Caki2 (cell line): ENCODE data around the gene CCNK. TPM values are rescaled to one million over a fixed set of nuclear protein-coding genes. Genes with fewer than 3 reads are reported as not detected.
A peak's percentile ranks its signal among the peaks of the same experiment; 100 is the strongest.

Experiments used
- DNase-seq: peaks from one replicate; pipeline ENCODE4 v3.0.0-alpha.2; 2015; ENCODE audit warnings: low read depth
- in situ Hi-C: cut with HindIII; loops from 2 replicates; pipeline ENCODE4 v1.10.0; 2016; ENCODE audit warnings: low sequenced_read_pairs, low pct_unique_long_range_greater_than_20kb, mixed read lengths
- total RNA-seq: library from RNA; depleted of rRNA; stranded (reverse); fragments of >200 nt; shearing (Covaris generic); gene quantifications from 2 replicates; pipeline ENCODE4 v1.2.3, GENCODE V29; 2014; ENCODE audit warnings: low replicate concordance; rRNA removed

The CCNK gene
- total RNA-seq: 16.8 and 18.0 TPM in 2 replicates

DNA sequence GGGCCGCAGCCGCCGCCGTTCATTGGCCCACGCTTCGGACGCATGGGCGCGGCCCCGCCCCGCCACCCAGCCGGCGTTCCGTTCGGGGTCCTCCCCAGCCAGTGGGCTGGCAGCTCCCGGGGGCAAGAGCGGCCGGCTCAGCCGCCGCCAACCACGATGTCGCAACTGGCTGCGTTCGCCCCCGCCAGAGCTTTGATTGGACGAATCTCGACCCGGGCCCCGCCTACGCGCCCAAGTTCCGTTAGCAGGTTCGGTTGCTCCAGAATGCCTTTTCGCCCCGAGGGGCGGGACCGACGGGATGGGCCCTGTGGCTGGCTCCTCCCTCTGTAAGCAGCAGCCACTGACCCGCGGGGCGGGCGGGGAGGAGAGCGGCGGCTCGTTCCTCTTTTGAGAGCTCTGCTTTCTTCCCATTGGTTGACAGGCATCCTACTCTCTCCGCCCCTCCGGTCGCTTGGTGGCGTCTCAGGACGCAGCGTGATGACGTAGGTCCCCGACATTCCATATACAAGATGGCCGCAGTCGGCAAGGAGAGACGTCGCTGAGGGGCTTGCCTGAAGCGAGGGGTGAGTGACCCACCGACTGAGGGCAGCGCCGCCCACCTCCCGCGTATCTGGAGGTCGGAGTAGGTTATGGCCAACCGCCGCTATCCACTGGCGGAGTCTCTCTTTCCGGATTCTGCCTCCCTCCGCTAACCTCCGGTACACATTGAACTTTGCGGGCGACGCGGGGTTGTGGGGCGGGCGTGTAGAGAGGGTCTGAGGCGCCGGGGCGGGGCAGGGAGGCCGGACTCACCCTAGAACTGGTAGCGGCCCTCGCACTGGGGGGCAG is at the start of gene CCNK:
TSS of gene CCNK (plus strand) at position 493 of the 828 bp plus-strand sequence. CDS start 11,269 bp downstream, outside the sequence.
- peak; percentile 99 for DNase-seq
- in situ Hi-C loops: no loop called here

DNA sequence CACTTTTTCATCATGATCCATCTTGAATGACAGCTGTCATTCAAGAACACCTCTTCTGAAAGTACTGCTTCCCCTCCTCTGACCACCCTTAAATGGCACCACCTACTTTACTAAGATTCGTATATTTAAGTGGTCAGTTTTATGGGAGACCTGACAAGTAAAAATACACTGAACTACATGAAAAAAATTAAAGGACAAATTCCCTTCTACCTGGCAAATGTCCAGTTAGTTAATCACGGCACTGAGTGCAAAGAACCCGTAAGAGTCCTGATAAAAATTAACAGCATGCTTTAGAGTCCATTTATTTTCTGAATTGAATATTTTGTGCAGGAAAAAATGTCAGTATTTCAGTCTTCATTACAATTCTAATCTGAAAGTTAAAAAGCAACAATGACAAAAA is 49.2 kb upstream of the CCNK start:
- DNase-seq: no peak
- in situ Hi-C loops: no loop called here

- in situ Hi-C loops: no loop called here
- DNase-seq: no peak
These were observed 48.7 kb upstream of the CCNK start for GRCh38 chr14:99432485-99432884.

DNA sequence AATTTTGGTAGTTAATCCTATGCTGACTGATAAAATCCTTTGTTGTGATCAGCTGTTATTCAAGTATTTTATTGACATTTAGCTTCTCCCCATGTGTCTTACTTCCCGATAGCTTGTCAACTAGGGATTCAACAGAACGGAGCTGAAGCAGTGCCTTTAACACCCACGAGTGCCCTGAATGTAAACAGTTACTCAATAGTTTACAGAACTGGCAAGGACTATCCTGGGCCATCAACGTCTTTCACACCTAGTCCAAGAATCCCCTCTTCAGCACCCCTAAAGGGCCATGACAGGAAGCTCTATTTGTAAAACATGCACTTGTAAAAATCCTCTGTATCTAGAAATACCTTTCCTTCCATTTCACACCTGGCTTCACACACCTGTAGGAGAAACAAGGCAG is 45.9 kb upstream of the CCNK start:
- no peak for DNase-seq
- in situ Hi-C loops: no loop called here

DNA sequence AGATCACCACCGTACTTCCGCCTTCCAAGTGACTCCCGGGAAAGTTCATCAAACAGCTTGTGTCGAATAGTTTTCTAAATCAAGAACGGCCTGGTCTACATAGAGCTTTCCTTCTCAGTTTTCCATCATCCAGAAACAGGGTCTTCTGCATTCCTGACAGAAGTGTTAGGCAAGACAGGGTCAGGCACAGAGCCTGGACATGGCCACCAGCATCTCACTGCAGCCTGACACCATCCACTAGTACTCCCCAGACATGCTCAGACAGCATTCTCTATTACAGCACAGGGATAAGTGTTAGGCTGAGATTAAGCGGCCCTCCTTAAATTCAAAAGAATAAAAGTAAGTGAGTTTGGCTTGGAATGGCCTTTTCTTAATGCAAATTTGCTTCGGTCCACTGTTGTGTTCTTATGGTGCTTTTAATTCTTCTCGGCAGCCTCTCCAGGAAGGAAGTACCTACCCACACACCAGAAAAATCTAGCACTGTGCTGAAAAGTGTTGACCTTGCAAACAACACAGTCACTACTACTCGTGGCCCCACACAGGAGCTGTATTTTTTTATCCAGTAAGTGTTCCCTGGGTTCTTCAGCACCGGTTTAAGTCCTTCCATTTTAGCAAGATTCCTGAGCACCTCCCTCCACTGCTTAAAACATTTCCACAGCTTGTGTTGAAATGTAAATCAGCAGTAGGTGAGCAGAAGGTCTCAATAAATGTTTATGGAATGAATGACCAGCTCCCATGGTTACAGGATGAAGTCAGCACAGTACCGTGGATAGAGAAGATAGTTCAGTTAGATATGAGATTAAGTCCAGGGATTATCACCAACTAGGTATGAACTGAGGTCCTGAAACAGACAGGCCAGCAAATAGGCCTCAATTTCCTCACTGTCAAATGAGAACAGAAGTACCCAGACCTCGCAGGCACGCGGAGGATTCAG is 44.7 kb upstream of the CCNK start:
- in situ Hi-C loops: no loop called here
- DNase-seq: no peak

DNA sequence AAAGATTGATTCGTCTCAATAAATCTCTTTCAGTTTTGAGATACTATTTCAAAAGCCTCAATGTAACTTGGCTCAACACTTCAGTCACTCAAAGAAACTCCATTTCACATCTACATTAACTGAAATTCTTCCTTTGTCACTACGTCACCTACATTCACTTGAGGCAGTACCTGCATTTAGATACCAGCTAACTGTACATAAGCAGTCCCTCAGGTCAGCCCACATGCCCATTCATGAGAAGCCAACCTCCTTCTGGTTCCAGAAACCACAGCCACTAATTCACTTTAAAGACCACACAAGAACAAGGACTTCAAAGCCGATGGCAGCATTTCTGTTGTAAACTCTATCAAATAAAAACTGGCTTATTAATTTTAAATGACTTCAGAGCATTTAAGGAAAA is 43.5 kb upstream of the CCNK start:
- no peak for DNase-seq
- in situ Hi-C loops: no loop called here

- no peak for DNase-seq
- in situ Hi-C loops: no loop called here
These were observed 40.9 kb upstream of the CCNK start for GRCh38 chr14:99440278-99440677.

DNA sequence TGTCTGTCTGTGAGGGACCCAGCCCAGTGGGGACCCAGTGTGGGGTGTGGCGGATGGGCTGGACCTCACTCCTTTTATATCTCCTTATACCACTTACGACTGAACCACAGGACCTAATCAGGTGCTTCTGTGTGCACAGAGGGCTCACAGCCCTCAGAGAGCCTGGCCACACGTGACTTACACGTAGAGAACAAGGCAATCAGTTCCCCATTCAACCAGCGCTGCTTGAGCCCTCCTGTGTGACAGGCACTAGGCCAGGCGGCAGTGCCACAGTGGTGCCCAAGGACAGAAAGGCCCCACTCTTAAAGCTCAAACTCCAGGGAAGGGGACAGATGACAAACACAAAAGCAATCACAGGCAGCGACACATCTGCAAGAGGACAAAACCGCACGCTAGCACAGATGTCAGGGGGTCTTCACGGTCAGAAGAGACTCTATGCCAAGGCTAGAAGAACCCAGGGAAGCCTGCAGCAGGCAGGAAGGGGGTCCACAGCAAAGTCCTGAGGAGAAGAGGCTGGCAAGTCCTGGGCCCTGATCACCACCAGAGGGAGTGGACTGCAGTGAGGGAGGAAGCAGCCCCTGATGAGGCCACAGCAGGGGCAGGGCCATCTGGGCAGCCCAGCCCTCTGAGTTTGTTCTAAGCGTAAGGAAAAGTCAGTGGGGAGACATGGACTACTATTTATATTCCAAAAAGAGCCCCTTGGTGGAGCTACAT is 39.9 kb upstream of the CCNK start:
- in situ Hi-C loops: no loop called here
- no peak for DNase-seq

GRCh38 chr14:99441918-99442317 is 39.3 kb upstream of the CCNK start:
- DNase-seq: no peak
- in situ Hi-C loops: no loop called here

GRCh38 chr14:99445931-99446330 is 35.3 kb upstream of the CCNK start:
- no peak for DNase-seq
- in situ Hi-C loops: no loop called here

GRCh38 chr14:99447739-99448138 is 33.5 kb upstream of the CCNK start:
- no peak for DNase-seq
- in situ Hi-C loops: no loop called here

DNA sequence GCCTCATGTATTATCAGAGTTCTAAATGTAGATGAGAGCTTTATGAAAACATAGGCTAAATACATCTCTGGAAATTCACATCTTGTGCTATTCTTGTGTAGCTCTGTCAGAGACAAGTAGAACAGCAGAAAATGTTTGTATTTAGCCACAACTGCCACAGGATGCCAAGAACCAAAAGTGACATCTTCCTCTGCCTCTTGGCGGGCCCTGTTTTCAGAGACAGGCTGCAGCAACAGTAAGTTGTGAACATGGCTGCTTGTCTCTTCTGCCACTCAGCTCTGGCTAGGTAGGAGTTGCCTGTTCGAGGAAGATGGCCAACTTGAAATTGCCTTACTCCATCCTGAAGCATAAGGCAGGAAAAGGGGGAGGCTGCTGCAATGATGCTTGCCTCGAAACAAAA is 30.9 kb upstream of the CCNK start:
- in situ Hi-C loops: no loop called here

DNA sequence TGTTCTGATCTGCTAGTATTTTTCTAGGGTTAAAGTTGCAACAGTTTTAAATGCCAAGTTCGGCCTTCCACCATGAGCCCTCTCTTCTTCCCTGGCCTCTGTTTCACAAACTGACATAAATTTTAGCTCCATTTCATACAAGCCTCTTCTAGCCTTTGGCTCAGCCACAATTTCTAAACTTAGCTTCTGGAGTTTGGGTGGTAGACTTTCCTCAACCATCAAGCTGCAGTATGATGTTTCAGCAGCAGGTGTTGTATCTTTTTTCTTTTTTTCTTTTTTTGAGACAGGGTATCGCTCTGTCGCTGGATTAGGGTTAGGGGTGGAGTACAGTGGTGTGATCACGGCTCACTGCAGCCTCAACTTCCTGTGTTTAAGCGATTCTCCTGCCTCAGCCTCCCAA is 30.0 kb upstream of the CCNK start:
- no peak for DNase-seq
- in situ Hi-C loops: no loop called here

More for the DNA sequence above, 30.9 kb upstream of the CCNK start:
- no peak for DNase-seq

GRCh38 chr14:99452968-99453367 is 28.2 kb upstream of the CCNK start:
- in situ Hi-C loops: no loop called here
- DNase-seq: no peak

GRCh38 chr14:99454246-99454645 is 27.0 kb upstream of the CCNK start:
- no peak for DNase-seq
- in situ Hi-C loops: no loop called here

GRCh38 chr14:99459481-99460100 is 21.6 kb upstream of the CCNK start:
- in situ Hi-C loops: no loop called here
- DNase-seq: no peak

- no peak for DNase-seq
- in situ Hi-C loops: no loop called here
These were observed 20.4 kb upstream of the CCNK start for GRCh38 chr14:99460793-99461192.

- no peak for DNase-seq
- in situ Hi-C loops: no loop called here
These were observed 19.7 kb upstream of the CCNK start for GRCh38 chr14:99461411-99462085.
